IPS DF 6.9 (cell line): Measurements from ENCODE around the gene PI4KA.

Experiments used
- DNase-seq: peaks from one replicate; pipeline ENCODE4 v3.0.0-alpha.2; 2013; ENCODE audit warnings: low read depth, low spot score
- H3K27ac ChIP-seq: one replicate; pipeline ENCODE4 v1.5.1; 2013; ENCODE audit warnings: low read length, control low read depth
- H3K27me3 ChIP-seq: 2 replicates; pipeline ENCODE4 v1.6.1; 2013; ENCODE audit warnings: mild to moderate bottlenecking, low read length; ENCODE audit not compliant: control insufficient read depth, insufficient read depth
- H3K36me3 ChIP-seq: 2 replicates; pipeline ENCODE4 v1.6.1; 2013; ENCODE audit warnings: low read length; ENCODE audit not compliant: control insufficient read depth, insufficient read depth
- H3K4me1 ChIP-seq: 2 replicates; pipeline ENCODE4 v1.6.1; 2013; ENCODE audit warnings: low read length; ENCODE audit not compliant: control insufficient read depth, insufficient read depth
- H3K4me3 ChIP-seq: 2 replicates; pipeline ENCODE4 v1.5.1; 2013; ENCODE audit warnings: mild to moderate bottlenecking, low read length
- H3K9me3 ChIP-seq: 2 replicates; pipeline ENCODE4 v1.6.1; 2013; ENCODE audit warnings: low read length, inconsistent platforms; ENCODE audit not compliant: control insufficient read depth, insufficient read depth
- WGBS: extraction: QIAGEN DNeasy Blood & Tissue Kit; methylation state at CpG from one replicate; pipeline ENCODE4 v1.1.7; 2013; ENCODE audit warnings: mixed read lengths, missing lambda C conversion rate; ENCODE audit not compliant: insufficient read length, insufficient coverage; 5-methylcytosine and 5-hydroxymethylcytosine counted together

PI4KA gene

GRCh38 chr22:20748082-20748481 lies 110.5 kb downstream of the PI4KA start:
- Histone ChIP-seq H3K9me3 (no peaks in the 10 kb centered on the region), H3K4me3 (no peak overlapping the region), H3K36me3 (0 out of 2 replicates have a peak, but pooled peaks cover 2% of the 10 kb centered on the region), H3K4me1 (no peaks in the 10 kb centered on the region), H3K27me3 (no peaks in the 10 kb centered on the region), H3K27ac (no peak overlapping the region)
- WGBS, result no CpG with 5 or more reads among the region's 7 CpGs
- no peak for DNase-seq

- WGBS, result no CpG with 5 or more reads among the region's 10 CpGs
- H3K4me3 ChIP-seq, result no peak overlapping the region
- H3K9me3 ChIP-seq, result no peaks in the 10 kb centered on the region
- DNase-seq, result no peak
- no peak overlapping the region for H3K27ac ChIP-seq
- H3K36me3 ChIP-seq, result 0 out of 2 replicates have a peak, but pooled peaks cover 2% of the 10 kb centered on the region
- no peaks in the 10 kb centered on the region for H3K27me3 ChIP-seq
- no peaks in the 10 kb centered on the region for H3K4me1 ChIP-seq
Measured at GRCh38 chr22:20747223-20747622, 111.4 kb downstream of the PI4KA start.

- Histone ChIP-seq H3K4me1 (no peaks in the 10 kb centered on the region), H3K9me3 (no peaks in the 10 kb centered on the region), H3K27ac (no peak overlapping the region), H3K4me3 (no peak overlapping the region), H3K36me3 (0 out of 2 replicates have a peak, but pooled peaks cover 2% of the 10 kb centered on the region), H3K27me3 (no peaks in the 10 kb centered on the region)
- WGBS, result no CpG with 5 or more reads among the region's 9 CpGs
- DNase-seq, result no peak
Measured at GRCh38 chr22:20746431-20747189, 112.0 kb downstream of the PI4KA start.

GRCh38 chr22:20745119-20745518 lies 113.5 kb downstream of the PI4KA start:
- no peak overlapping the region for H3K4me3 ChIP-seq
- no peaks in the 10 kb centered on the region for H3K4me1 ChIP-seq
- H3K27ac ChIP-seq, result no peak overlapping the region
- H3K36me3 ChIP-seq, result 0 out of 2 replicates have a peak, but pooled peaks cover 2% of the 10 kb centered on the region
- no peaks in the 10 kb centered on the region for H3K27me3 ChIP-seq
- DNase-seq, result no peak
- H3K9me3 ChIP-seq, result no peaks in the 10 kb centered on the region
- no CpG with 5 or more reads among the region's 3 CpGs for WGBS

GRCh38 chr22:20744456-20744855 lies 114.2 kb downstream of the PI4KA start:
- H3K27me3 ChIP-seq, result no peaks in the 10 kb centered on the region
- DNase-seq, result no peak
- no peaks in the 10 kb centered on the region for H3K4me1 ChIP-seq
- 0 out of 2 replicates have a peak, but pooled peaks cover 2% of the 10 kb centered on the region for H3K36me3 ChIP-seq
- no peak overlapping the region for H3K4me3 ChIP-seq
- no peak overlapping the region for H3K27ac ChIP-seq
- no peaks in the 10 kb centered on the region for H3K9me3 ChIP-seq
- WGBS, result no CpG with 5 or more reads among the region's 15 CpGs

GRCh38 chr22:20742764-20743163 lies 115.8 kb downstream of the PI4KA start:
- no peaks in the 10 kb centered on the region for H3K27me3 ChIP-seq
- H3K36me3 ChIP-seq, result peaks cover 4% of the 10 kb centered on the region; the same call in 1 of the 2 replicates
- no peaks in the 10 kb centered on the region for H3K4me1 ChIP-seq
- no peak overlapping the region for H3K4me3 ChIP-seq
- no CpG with 5 or more reads among the region's 2 CpGs for WGBS
- H3K9me3 ChIP-seq, result no peaks in the 10 kb centered on the region; the same call in 1 of the 2 replicates
- no peak overlapping the region for H3K27ac ChIP-seq
- no peak for DNase-seq

GRCh38 chr22:20741634-20742581 lies 116.7 kb downstream of the PI4KA start:
- no peaks in the 10 kb centered on the region for H3K4me1 ChIP-seq
- WGBS, result no CpG with 5 or more reads among the region's 16 CpGs
- H3K36me3 ChIP-seq, result peaks cover 4% of the 10 kb centered on the region; the same call in 1 of the 2 replicates

GRCh38 chr22:20741008-20741633 lies 117.5 kb downstream of the PI4KA start:
- WGBS, result no CpG with 5 or more reads among the region's 6 CpGs
- Histone ChIP-seq H3K4me1 (no peaks in the 10 kb centered on the region), H3K27me3 (no peaks in the 10 kb centered on the region)

More at GRCh38 chr22:20741634-20742581, 116.7 kb downstream of the PI4KA start:
- Histone ChIP-seq H3K27ac (no peak overlapping the region), H3K4me3 (no peak overlapping the region), H3K27me3 (no peaks in the 10 kb centered on the region), H3K9me3 (no peaks in the 10 kb centered on the region; the same call in 1 of the 2 replicates)
- DNase-seq, result peak; percentile 16

GRCh38 chr22:20740222-20740951 lies 118.2 kb downstream of the PI4KA start:
- peaks cover 3% of the 10 kb centered on the region; the same call in 1 of the 2 replicates for H3K36me3 ChIP-seq
- no peak overlapping the region for H3K4me3 ChIP-seq
- no peak for DNase-seq
- H3K27ac ChIP-seq, result no peak overlapping the region
- no peaks in the 10 kb centered on the region; the same call in 1 of the 2 replicates for H3K9me3 ChIP-seq
- H3K4me1 ChIP-seq, result no peaks in the 10 kb centered on the region
- H3K27me3 ChIP-seq, result no peaks in the 10 kb centered on the region
- WGBS, result no CpG with 5 or more reads among the region's 2 CpGs

More at GRCh38 chr22:20741008-20741633, 117.5 kb downstream of the PI4KA start:
- Histone ChIP-seq H3K4me3 (no peak overlapping the region), H3K9me3 (no peaks in the 10 kb centered on the region; the same call in 1 of the 2 replicates), H3K27ac (no peak overlapping the region), H3K36me3 (peaks cover 3% of the 10 kb centered on the region; the same call in 1 of the 2 replicates)
- no peak for DNase-seq
